ENCODE results near the gene EXOC6B.
"Not testable (repeated sequence)": the region's sequence is repeated elsewhere in the genome, so short reads cannot be mapped to it uniquely, and the experiment has no call there.

EXOC6B gene

DNA sequence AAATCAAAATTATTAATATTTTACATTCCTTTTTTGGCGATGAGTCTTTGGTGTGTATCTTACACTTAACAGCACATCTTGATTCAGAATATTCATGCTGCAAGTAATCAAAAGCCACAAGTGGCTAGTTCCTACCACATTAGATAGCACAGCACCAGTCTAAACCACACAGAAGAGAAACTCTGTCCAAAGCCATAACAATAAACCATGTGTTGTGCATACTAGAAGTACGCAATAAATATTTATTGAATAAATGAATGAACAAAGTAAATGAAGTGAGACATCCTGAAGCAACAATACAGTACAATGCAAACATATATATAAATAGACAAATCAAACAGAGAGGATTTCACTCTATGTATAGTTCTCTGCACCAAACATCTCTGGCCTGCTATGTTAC is 287.3 kb downstream of the EXOC6B start:
- no peak for DNase-seq

DNA sequence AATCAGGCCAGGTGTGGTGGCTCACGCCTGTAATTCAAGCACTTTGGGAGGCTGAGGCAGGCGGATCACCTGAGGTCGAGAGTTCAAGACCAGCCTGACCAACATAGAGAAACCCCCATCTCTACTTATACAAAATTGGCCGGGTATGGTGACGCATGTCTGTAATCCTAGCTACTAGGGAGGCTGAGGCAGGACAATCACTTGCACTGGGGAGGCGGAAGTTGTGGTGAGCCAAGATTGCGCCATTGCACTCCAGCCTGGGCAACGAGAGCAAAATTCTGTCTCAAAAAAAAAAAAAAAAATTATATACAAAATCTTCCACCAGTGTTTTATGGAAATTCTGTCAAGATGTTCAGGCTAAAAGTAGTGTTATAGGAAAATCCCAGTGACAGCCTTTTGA is 290.2 kb downstream of the EXOC6B start:
- DNase-seq, result not testable (repeated sequence)

DNA sequence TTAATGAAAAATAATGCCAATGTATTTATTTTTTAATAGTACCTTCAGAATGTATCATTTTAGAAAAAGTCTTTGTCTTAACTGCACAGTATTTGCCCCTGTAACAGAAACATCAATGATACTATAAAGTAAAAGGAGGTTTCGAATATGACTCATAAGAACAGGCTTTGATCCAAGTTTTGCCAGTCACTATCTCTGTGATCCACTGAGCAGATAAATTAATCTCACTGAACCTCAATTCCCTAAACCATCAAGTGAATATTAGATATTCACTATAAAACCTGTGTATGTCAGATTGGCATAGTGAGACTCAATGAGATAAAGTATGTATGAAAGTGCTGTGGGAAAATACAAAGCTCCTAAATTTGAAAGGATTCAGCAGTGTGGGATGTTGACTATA is 292.1 kb downstream of the EXOC6B start:
- DNase-seq, result no peak

DNA sequence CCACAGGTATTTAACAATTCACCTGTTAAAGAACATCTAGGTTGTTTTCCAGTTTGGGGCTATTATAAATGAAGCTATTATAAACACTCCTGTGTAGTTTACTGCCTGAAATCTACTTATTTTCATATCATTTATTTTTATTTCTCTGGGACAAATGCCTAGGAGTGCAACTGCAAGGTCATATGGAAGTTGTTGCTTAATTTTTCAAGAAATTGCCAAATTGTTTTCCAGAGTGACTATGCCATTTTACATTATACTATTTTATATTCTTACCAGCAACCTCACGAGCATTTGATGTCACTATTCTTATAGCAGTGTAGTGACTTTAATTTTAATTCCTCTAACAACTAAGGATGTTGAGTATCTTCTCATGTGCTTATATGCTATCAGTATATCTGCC is 298.4 kb downstream of the EXOC6B start:
- DNase-seq, result no peak

DNA sequence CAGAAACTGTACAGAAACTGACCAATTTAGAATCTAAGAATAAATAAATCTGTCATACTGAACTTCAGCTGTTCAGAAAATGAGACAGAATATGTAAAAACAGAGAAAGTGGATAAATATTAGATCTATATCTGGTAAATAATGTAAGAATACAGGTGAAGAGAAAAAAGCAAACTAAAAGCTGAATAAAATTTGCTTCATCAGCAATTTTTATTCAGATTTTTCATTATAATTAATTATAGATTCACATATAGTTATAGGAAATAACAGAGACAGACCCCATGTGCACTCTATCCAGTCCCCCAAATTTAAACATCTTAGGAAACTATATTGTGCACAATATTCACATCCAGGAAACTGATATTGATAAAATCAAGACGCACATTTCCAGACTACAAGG is 299.2 kb downstream of the EXOC6B start:
- DNase-seq, result no peak

DNA sequence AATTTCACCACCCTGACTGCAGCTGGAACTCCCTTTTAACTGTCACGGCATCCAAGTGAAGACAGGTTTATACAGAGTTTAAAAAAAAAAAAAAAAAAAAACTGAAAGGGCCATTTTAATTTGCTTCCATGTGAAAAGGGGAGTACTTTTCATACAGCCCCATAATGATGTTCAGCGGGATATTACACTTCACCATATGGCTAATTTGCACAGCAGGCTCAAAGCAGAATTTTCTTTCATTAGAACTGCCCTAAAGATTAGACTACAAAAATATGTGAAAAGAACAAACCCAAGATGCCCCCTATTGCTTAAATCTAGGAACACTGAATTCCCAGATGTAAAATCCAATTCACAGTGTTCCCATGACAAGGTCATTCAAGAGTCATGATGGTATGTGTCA is 301.8 kb downstream of the EXOC6B start:
- no peak for DNase-seq

DNA sequence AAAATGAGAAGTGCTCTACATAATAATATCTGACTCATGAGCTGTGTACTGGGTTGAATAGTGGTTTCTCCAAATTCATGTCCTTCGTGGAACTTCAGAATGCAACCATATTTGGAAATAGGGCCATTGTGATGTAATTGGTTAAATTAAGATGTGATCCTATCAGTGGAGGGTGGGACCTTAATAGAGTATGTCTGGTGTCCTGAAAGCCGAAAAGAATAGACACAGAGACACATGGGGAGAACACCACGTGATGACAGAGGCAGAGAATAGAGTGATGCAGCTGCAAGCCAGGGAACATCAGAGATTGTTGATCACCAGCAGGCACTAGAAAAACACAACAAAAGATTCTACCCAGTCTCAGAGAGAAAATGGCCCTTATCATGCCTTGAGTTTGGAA is 310.1 kb downstream of the EXOC6B start:
- DNase-seq, result no peak

DNA sequence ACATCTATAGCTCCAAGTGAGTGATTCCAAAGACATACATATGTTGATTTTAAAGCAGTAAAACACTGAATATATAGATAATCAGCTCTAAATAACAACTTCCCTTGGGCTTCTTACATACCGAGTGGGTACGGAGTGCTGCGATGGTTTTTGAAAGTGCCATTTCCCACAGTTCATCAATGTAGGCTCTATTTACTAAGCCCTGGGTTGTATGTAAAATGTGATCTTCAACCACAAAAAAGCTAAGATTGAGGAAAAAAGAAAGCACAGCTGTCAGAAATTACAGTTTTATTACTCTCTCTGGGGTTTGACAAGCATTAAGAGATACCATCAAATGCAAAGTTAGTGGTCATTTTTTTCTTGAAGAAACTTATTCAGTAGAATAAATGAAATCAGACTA is 312.8 kb downstream of the EXOC6B start:
- DNase-seq, result no peak

DNA sequence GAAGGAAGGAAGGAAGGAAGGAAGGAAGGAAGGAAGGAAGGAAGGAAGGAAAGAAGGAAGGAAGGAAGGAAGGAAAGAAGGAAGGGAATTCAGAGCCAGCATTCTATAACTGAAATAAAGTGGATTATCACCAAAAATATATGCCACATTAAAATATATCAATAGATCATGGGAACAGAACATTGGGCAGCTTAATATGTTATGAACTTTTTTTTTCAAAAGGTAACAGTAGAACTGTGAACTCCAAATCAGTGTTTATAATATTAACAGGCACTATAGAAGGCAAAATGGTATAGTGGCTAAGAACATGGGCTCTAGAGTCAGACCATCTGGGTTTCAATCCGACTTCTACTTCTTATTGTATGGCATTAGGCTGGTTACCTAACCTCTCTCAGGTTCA is 313.5 kb downstream of the EXOC6B start:
- no peak for DNase-seq

DNA sequence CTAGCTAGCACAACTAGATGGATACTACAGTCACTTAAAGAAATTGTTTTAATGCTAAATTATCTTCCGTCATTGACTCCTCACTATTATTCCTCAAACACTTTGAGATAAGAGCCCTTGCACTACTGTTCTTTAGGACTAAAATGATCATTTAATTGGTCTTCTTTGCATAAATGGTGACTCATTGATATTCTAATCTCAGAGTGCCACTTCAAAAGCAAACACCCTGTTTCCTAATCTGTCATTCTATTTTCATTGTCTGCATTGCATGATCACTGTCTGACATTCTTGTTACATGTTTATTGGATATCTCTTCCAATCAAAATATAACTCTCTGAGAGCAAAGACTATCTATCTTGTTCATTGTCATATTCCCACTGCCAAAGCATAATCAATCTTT is 313.9 kb downstream of the EXOC6B start:
- no peak for DNase-seq

DNA sequence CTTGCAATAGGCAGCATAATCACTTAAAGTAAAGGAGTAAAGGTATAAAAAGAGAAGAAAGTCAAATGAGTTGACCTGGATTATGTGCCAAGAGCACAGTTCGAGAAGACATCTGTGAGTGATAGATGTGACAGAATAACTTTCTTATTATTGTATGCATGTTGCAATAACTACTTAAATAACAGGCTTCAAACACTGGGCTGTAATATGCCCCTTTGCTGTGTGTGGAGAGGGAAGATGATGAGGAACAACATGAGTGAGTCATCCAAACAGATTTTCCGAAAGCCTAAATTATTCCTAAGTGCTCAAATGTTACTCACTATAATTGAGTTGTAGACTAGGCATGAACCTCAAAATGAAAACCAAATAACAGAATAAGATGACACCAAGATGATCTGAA is 328.1 kb downstream of the EXOC6B start:
- DNase-seq, result no peak

DNA sequence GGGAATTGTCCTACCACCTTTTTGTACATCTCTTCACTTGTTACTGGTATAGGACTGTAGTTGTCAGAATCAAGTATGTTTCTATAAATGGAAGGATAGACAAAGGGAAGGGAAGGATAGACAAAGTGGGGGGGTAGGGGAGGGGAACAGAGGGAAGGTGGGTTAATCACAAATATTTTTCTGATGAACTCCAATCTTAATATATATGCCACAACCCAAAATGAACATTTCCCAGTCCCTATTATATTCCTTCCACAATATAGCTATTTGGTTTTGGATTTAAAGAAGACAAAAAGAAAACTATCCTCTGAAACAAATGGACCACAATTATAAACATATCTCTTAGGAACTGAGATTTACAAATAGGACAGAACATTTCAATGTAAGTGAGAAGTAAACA is 329.4 kb downstream of the EXOC6B start:
- DNase-seq, result no peak

DNA sequence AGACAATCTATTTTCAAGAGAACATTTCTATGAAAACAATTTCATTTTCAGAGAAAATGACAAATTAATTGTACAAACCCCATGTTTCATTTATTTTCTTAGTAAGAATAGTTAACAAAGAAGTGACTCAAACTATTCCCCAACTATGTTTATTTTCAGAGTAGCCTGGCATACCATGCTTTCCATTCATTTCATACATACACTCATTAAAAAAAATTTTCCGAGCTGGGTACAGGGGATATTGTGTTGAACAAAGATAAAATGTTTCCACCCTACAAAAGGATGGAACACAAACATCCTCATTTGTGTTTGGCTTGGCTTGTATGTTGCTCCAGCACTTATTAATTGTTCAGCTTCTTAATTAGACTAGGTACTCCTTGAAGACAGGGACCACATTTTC is 331.4 kb downstream of the EXOC6B start:
- DNase-seq, result no peak

DNA sequence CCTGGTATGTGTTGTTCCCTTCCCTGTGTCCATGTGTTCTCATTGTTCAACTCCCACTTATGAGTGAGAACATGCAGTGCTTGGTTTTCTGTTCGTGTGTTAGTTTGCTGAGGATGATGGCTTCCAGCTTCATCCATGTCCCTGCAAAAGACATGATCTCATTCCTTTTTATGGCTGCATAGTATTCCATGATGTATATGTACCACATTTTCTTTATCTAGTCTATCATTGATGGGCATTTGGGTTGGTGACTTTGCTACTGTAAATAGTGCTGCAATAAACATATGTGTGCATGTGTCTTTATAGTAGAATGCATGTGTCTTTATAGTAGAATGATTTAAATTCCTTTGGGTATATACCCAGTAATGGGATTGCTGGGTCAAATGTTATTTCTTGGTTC is 341.2 kb downstream of the EXOC6B start:
- not testable (repeated sequence) for DNase-seq

DNA sequence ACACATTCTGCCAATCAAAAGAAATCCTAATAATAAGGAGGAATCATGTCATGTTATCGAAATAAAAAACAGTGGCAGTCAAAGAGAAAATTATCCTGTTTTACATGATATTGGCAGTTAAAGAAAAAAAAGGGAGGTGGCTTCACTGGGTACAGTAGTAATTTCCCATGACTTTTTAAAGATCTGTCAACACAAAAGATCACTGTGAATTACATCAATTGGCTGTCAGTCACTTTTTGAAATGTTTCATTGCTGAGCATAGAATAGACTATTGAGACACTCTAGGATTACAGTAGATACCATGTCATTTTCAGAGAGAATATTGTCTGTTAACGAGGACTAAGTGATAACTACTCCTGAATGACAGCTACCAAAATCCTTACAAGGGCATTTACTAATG is 342.5 kb downstream of the EXOC6B start:
- no peak for DNase-seq

DNA sequence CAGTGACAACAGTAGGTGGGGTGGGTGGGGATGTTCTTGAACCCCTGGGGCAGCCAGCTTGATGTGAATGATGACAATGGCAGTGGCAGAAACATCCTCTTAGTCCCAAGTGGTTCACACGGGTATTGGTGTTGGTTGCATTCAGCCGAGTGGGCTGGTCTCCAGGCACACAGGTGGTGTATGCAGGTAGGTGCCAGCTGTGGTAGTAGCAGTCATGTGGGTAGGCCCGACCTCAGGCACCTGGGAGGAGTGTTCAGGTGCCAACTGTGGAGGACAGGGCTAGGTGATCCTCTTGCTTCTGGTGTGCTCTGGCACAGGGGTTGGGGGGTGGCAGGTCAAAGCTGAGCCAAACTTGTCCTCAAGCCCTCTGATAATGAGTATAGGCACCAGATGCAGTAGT is 350.6 kb downstream of the EXOC6B start:
- DNase-seq, result no peak

DNA sequence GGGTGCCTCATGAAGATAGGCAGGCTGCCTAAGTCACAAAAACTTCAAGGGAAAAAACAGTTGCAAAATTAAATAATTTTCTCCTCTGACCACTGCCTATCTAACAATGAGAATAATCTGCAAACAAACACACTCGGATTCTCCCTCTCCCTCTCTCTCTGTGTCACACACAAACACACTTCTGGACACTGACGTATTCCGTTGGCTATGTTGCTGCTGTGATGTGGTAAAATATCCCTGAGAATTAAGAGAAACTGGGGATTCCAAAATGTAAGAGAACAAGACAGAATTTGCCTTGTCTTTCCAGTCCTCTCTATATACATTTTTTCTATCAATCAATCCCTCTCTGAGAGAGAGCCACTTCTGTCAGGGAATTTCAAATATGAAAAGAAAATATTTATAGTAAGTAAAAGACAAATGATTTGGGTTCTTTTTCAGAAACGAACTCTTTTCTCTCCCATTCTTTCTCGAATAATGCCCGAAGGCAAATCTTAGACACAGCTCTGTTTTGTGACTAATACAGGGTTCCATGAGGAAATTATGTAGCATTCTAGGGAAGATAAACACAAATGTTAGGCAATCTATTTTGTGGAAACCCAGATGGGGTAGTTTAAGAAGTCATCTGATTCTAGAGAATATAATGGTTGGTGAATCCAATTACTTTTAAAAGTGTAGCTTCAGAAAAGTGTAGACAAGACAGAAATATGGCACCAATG is 367.9 kb downstream of the EXOC6B start:
- no peak for DNase-seq

DNA sequence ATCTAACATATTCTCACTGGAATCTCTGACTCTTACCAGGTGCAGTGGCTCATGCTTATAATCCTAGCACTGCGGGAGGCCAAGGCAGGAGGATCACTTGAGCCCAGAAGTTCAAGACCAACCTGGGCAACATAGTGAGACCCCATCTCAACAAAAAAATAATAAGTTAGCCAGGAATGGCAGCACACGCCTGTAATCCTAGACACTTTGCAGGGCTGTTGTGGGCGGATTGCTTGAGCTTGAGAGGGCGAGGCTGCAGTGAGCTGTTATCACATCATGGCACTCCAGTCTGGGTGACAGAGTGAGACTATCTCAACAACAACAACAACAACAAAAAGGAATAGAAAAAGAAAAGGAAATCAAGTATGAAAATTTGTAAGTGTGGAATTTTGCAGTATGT is 371.6 kb downstream of the EXOC6B start:
- DNase-seq, result no peak

DNA sequence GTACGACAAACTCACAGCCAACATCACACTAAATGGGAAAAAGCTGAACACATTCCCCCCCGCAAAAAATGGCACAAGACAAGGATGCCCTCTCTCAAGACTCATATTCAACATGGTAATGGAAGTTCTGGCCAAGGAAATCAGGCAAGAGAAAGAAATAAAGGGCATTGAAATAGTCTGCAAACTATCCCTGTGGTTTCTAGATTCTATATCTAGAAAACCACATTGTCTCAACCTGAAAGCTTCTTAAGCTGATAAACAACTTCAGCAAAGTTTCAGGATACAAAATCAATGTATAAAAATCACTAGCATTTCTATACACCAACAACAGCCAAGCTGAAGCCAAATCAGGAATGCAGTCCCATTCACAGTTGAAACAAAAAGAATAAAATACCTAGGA is 383.6 kb downstream of the EXOC6B start:
- DNase-seq, result no peak

DNA sequence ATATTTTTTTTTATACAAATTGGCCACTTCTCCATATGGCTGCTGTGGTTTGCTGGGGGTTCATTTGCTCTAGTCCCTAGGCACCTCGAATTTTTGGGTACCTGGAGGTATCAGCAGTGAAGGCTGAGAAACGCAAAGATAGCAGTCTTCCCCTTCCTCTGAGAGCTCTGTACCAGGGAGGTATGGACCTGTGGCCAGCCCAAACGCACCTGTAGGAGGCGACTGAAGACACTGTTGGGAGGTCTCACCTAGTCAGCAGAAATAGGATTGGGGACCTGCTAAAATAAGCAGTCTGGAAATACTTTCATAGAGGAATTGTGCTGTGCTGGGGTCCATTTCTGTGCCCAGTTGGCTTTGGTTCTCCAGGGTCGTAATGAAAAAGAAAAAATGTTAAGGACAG is 385.9 kb downstream of the EXOC6B start:
- DNase-seq, result no peak

DNA sequence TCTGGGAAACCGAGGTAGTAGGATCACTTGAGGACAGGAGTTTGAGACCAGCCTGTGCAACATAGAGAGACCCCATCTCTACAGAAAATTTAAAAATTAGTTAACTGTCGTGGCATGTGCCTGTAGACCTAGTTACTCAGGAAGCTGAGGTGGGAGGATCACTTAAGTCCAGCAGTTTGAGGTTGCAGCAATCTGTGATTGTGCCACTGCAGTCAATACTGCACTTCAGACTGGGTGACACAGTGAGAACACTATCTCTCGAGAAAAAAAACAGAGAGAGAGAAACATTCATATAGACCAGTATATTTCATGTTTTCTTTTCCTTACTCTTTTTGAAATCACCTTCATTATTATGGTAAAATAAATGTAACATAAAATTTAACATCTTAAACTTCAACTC is 387.5 kb downstream of the EXOC6B start:
- no peak for DNase-seq

DNA sequence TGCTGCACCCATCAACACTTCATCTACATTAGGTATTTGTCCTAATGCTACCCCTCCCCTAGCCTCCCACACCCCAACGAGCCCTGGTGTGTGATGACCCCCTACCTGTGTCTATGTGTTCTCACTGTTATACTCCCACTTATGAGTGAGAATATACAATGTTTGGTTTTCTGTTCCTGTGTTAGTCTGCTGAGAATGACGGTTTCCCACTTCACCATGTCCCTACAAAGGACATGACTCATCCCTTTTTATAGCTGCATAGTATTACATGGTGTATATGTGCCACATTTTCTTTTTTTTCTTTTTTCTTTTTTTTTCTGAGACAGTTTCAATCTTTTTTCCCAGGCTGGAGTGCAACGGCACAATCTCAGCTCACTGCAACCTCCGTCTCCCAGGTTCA is 394.1 kb downstream of the EXOC6B start:
- DNase-seq, result no peak

DNA sequence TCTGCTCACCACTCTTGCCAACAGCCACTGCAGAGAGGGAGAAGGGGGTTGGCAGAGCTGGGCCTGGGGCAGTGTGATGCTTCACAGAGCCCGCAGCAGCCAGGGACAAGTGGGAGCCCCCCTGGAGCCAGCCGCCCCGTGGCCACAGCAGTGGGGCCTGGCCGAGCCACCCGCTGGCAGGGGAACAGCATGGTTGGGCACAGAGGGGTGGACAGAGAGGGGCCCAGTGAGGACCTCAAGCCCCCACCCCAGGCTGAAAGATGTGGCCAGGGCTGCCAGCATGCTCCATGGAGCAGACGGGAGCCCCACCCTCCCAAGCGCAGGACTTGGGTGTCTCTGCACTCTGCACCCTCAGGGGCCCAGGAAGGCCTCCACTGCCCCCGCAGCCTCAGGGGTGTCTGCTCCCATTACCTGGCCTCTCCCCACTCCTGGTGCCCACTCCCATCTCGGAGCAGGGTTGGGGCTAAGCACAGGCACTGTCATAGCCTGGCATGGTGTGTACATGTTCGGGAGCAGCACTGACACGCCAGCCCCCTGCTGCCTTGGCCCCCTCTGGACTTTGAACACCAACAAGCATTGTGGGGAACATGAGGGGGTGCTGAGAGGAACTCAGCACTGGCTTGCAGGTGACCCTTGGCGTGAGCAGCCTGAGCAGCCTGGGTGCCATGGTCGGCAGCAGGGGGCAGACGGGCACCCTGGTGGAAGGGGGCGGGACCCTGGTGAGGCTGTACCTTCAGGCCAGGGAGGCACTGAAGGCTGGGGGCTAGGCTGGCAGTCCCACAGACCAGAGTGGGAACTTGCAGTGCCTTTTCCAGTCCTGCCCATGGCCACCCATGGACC is 398.6 kb downstream of the EXOC6B start:
- no peak for DNase-seq

DNA sequence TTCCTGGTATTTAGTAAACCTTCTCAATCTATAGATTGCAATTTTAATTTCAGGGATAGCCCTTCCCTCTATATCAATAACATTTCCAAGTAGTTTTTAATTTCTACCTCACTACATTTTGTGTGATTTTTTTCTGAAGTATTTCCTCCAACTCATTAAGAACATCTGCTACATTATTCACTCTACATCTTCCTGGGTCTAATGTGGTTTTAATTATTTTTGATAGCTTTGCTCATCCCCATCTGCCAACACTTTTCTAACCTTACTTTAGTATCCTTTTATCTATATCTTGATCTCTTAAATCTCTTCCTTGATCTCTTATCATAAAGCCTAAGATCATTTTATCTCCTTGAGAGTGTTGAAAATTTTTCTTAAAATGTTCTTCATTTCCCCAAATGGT is 399.8 kb downstream of the EXOC6B start:
- DNase-seq, result no peak

DNA sequence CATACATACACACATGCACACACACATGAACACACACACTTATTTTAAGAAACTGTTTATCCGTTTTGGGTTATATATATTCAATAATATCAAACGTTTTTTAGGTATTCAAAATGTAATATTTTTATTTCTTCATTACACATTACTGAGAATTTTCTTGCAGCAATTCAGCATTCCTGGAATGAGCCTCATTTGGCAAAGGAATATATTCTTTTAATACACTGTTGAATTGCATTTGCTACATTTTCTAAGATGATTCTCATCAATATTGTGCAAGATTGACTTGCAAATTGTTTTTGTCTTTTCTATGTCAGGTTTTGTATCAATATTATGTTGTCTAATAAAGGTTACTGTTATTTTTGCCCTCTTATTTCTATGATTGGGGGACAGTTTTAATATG is 402.1 kb downstream of the EXOC6B start:
- DNase-seq, result no peak
